Esophagus mucosa (tissue), 1 donor: Measurements from ENCODE around the gene CCDC85C. TPM values are rescaled to one million over a fixed set of nuclear protein-coding genes. Genes with fewer than 3 reads are reported as not detected.

ENCODE experiments used
- ATAC-seq: fragments of 200-7000 bp; cut with Tn5 transposase; one replicate; pipeline ENCODE4 v1.9.1; 2020
- total RNA-seq: library from RNA; stranded (reverse); gene quantifications from one replicate; pipeline ENCODE4 v1.2.4, GENCODE V29; 2023
- donor health status: DM: yes; HTN: yes; CAD: no.

The CCDC85C gene
- total RNA-seq, 1 donor from 2014 or later = 50.2 TPM

DNA sequence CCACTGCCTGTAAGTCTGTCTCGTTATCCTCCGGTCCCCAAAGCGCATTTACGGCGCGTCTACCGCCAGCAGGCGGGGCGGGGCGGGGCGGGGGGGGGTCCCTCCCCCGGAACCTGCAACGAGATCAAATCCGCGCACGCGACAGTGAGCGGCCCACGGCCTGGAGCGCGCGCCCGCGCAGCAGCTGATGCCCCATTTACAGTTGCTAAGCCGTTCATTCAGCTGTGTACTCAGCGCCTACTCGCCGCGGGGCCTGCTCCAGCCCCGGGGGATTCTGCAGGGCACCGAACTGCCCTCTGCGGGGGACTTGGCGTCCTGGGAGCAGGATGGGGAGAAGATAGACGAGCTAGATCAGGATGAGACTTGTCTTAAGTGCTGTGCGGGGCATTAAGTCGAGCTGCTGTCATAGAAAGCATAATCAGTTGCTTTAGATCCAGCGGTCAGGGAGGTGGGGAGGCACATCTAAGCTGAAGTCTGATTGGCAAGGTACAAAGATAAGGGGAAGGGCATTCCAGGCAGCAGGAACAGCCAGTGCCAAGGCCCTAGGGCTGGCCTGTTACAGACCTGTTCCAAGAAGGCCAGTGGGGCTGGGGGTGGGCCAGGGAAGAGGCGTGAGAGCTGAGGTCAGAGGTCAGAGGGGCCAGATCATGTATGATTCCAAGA, 1.4 kb upstream of the CCDC85C start:
- ATAC-seq = peak; percentile 7

DNA sequence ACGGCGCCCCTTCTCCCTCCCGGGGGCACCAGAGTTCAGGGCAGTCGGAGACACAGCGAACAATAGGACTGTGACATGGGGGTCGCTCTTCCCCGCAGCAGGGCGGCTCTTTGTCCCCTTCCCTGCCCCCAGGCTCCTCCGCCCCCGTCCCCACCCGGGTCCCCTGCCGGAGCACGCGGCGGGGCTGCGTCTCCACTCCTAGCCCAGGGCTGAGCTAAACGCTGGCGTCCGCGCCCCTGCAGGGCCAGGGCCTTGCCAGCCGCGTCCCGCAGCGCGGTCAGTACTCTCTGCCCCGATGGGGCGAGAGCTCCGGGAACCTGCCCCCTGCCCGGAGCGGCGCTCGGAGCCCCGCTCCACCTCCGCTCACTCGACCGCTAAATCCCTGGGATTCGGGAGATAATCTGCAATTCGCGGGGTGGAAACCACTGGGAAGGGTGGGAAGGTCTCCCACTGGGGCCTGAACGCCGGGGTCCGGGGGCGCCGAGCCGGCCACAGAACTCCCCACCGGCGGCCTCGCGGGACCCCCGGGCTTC, 825 bp upstream of the CCDC85C start:
- ATAC-seq = peak; percentile 31

DNA sequence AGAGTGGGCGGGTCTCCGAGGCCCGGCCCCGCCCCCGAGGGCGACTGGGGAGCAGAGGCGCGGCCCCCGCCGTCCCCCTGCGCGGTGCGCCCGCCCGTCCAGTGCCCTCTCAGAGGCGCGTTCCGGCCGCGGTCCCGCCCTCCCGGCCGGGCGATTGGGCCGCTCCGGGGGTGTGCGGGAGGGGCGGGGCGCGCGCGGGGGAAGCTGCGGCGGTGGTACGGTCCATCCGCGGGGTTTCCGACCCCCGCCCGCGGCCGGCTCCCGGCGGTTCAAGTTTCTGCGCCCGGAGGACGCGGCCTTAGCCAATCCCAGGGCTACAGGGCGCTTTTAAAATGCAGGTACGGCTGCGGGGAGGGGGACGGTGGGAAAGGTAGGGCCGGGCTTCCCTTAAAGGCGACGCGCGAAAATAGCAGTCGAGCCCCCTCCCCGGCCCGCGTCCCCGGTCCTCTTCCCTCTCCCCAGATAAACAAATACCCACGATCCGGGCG, 315 bp upstream of the CCDC85C start:
- ATAC-seq = peak; percentile 95

DNA sequence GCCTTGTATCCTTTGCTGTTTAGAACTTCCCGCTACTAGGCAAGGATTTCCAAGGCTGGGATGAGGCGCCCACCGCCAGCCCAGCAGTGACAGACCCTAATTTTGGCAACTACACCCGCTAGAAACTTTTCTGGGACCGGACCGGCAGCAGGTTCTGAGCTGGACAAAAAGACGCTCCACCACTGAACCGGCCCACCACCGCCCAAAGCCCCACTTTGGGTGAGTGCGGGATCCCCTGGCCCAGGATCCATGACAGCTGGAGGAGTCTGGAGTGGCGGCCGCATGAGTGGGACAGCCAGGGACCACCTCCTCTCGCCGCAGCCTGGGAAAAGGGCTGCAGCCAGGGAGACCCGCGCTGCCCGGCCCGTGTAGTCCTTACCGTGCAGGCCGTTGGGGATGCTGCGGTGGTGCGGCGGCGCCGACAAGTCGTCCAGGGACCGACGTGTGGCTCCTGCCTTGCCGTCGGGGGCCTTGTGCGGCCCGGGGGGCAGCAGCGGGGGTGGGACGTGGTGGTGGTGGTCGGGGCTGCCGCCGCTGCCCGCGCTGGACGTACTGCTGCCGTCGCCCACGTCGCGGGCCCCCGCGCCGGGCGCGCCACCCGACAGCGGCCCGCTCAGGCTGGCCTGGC, 1.1 kb downstream of the CCDC85C start:
- ATAC-seq = no peak

DNA sequence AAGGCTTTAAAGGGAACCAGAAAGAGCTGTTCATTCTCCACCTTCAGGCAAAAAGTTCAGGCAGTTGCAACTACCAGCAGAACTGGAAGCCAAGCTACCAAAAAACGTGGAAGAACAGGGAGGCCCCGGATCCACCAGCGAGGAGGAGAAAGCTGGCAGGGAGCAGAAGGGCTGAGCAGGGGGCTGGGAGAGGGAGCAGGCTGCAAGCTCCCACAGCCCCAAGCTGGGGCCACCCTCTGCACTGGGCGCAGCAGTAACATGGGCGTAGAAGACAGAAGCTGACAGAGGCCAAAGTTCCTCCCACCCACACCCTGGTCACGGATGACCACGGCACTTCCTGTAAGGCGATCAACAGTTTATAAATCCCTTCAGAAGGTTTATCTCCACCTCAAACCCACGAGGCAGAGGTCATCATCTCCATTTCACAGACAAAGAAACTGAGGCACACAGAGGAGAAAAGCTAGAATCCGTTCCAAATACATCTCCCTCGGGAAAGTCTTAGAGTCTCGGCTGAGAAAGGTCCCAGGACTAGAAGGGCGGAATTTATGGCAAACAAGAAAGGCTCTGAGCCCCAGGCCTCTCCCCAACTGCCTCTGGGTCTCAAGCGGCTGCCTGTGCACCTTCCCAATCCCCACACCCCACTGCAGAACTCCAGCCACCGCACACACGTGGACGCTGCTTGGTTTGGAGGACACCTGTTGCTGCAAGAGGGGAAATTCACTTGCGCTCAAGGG, 1.8 kb downstream of the CCDC85C start:
- no peak for ATAC-seq

DNA sequence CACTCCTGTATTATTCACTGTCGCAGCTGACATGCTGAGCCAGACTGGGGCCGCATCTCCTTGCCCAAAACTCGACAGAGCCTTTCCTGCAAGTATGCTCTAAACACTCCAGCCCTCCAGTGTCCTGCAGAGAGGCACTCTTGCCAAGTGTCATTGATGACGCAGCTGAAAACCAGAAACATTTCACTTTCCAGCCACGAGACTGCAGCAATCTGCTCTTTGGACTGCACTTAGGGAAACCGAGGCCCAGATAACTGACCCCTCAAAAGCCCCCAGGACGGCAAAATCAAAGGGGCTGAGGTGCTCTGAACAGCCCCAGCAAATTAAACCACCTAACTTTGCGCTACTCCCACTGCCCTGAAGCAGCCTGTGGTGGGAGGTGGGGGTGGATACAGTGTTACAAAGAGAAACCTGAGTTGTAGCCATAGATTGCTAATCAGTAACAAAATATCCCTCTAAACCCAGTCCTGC, 2.6 kb downstream of the CCDC85C start:
- ATAC-seq = no peak

DNA sequence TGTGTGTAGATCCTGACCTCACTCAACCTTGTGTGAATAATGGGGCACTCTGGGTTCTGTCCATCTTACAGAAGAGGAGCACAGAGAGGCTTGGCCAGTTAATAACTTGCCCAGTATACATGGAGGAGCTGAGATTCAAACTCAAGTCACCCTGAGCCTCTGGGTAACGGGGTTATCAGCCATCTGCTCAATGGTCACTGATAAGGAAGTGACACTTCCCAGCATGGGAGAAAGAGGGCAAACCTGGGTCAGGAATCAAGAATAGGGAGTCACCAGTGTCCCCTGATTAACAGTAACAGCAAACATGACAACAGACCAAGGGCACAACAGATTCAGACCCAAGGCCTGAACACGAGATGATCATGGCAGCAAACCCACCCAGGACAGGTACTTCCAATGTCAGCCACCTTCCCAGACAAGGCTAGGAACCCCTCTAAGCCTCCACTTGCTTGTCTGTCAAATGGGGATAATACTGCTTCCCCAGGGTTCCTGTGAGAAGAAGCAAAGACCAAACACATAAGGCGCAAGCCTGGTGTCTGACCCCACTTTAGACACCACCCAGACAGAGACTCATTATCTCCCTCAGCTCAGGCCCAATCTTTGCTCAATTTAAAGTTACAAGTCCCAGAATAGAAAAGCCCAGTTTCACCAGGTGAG, 3.6 kb downstream of the CCDC85C start:
- no peak for ATAC-seq

DNA sequence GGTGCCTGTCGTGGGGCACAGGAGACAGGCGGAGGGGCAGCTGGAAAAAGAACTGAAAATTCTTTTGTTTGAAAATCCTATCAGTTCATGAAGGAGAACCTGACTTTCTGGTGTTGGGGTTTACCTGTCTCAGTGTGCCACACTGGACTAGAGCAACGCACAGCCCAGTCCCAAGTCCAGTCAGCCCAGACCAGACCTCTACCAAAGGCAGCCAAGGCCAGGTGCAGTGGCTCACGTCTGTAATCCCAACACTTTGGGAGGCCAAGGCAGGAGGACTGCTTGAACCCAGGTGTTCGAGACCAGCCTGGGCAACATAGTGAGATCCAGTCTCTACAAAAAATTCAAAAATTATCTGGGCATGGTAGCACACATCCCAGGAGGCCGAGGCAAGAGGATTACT, 4.6 kb downstream of the CCDC85C start:
- no peak for ATAC-seq

DNA sequence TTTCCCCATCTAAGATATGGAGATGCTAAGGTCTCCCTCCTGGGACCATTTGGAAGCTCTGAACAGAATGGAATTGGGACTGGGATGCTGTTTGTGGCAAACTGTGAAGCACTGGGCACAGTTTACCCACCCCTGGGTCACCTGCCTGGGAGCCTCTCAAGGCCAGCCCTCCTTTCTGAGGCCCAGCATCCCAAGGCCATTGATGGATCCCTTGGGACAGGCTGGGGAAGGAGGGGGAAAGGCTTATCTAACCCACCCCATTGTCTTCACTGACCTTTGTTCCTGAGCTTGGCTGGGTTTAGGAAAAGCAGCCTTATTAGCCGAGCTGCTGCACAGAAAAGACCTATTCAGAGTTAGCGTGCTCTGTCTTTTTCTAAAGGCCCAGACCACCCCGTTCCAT, 5.2 kb downstream of the CCDC85C start:
- no peak for ATAC-seq

DNA sequence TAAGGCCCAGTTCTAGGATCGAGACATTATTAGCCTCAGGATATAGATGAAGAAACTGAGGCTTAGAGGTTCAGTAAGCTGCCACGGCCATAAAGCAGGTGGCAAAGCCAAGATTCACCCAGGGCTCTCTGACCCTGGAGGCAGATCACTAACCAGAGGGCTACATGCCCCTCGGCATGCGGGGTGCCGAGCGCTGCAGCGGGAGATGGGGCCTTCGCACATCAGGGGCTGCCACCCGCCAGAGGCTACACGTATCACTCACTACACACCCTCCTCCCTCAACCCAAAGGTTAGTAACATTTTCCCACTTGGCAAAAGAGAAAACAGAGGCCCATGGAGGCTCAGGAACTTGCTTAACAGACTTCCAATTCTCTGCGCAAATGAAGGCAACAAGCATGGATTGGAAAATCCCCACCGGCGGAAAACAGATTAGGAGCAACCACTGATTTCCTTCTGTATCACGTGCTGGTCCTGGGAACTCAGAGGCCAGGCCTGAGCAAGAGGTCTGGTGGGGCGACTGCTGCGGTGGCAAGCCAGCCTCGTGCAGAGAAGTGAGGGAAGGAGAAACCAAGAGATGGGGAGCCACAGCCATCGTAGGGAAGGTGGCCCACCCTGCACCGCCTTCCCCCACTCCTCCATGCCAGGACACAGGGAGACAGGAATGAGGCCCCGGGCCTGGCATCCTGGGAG, 6.0 kb downstream of the CCDC85C start:
- no peak for ATAC-seq

DNA sequence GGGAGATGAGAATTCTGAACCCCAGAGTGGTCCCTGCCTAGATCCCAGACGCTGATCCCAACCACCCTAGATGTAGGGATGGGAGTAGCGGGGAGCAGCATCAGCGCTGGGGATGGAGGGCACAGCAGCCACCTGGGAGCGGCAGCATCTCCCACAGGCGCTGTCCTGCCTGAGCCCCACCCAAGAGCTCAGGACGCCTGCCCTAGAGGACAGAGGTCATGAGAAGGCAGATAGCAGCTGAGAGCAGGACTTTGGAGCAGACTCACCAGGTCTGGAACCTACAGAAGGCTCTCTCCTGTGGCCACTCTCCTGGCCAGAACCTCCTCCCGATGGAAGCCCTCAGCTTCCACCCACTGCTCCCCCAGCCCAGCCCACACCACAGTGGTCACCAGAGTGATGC, 7.2 kb downstream of the CCDC85C start:
- no peak for ATAC-seq

DNA sequence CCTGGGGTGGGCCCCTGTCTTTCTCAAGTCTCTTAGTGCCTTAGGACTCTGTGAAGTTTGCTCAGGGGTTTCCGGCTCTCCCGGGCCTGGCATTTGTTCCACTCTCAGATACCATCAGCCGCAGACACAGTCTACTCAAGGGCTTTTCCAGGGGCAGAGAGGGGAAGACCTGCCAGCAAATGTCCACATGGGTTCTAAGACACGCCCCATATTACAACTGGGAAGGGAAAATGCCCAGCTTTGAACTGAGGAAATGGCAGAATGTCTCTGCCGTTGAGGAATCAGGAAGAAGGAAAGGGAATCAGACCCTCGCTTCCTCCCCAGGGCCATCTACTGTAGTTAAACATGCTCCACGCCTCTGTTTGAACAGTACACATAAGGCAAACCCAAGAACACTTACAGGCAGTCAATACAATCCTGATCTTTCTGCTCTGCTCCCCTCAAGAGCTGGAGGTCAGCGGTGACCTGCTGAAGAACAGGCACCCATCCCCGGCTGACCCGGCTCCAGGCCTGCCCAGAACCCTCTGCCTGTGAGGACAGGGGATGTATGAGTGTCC, 7.9 kb downstream of the CCDC85C start:
- peak; percentile 18 for ATAC-seq

DNA sequence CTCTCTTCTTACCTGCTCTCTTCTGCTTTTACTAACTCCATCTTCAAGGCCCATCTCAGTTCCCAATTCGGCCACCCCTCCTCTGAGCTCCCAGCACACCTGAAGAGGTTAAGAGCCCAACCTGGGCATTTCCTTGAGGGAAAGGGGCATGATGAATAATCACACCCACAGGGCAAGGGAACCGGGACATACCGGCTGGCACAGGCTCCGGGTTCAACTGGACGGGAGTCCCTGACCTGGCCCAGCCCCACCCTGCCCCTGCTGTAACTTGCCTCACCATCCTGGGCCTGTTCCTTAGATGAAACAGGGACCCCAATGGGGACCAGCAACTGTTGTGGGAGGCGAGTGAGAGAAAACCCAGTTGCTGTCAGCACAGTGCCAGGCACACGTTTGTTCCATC, 8.5 kb downstream of the CCDC85C start:
- no peak for ATAC-seq

DNA sequence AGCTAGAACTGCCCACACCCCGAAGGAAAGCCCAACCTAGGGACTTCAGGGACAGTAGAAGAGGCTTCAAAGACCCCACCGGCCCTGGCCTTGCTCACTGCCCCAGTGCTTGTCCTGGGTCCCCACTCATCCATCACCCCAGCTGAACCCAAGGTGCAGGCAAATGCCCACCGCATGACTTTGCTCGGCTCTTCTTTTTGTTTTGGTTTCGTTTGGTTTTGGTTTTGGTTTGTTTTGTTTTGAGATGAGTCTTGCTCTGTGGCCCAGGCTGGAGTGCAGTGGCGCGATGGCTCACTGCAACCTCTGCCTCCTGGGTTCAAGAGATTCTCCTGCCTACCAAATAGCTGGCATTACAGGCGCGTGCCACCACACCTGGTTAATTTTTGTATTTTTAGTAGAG, 9.0 kb downstream of the CCDC85C start:
- no peak for ATAC-seq

DNA sequence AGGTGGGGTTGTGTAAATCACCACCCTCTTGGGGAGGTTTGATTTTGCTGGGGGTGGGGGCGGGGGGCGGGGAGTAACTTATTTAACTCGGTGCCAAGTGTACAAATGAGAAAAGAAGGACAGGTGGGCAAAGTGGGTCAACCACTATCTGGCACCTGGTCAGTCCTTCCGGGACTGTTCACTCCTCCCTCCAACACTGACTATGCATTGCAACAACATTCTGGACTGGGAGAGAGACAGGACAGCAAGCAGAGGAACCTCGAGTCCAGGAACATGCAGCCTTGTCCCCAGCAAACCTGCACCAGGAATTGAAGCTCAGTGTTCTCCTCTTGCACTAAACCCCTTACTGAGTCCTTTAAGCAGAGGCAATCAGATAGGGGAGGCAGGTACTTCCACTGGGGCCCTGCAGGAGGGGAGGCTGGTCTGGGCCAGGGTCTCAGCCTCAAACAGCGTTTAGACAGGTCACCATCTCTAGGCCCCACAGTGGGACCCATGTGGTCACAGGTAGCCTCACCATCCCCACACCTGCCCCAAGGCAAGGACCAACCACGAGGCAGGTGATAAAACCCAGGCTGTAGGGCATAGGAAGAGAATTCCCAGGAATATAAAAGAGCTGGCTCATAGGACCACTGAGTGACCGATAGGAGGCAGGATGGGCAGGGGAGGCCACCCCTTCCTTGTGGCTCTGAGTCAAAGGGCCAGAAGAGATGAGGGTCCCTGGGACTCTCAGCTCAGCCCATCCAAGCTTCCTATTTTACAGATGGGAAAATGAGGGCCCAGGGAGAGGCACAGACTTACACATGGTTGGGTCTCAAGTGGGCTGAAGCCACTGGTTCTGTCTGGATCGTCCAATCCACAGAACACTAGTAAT, 9.8 kb downstream of the CCDC85C start:
- no peak for ATAC-seq

DNA sequence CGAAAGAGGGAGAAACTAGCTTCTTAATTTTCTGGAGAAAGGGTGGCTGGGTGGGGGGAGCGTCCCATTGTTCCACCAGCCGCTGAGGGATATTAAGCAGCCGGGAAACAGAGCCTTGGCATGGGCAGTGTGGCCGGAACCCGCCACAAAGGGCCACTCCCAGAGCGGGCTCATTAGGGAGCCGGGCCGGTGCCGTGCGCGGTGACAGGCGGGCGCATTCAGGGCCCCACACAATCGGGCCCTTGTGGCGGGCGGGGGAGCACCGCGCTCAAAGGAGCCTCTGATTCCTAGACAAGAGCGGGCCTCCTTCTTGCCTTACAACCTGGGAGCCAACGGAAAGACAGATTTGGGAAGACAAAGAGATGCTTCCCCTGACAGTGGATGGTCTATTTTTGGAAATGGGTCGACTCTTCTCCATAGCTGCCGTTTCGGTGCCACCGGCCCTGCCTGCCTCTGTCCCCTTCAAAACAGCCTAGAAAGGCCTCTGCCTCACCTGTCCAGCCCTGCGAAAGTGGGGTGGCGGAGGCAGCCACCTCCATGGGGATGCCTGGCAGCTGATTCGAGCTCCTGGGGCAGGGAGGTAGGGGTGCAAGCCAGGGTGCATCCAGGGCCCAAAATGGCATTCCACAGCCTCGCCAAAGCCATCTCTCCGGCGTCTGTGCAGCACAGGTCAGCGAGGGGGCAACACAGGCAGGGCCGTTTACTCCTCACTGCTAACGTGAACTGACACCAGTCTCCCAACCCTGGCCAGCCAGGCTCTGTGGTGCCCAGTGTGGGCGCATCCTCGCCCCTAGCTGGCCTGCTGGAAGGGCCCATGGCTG, 10.9 kb downstream of the CCDC85C start:
- no peak for ATAC-seq

DNA sequence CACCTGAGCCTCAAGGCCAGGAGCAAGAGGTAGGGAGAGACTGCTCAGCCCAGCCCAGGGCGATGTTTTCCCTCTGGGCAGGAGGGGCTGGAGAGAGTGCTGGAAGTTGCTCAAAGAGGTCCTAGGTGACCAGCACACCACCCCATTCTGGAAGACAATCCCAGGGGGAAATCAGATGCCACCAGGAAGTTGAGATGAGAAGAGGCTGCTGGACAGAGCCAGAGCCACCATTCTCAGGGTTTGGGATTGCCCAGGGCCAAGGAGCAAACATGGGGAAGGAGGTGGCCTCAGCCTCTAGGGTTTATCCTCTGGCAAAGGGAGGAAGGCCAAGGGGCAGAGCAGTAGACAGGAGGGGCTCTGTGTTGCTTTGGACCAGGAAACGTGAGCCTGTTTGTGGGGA, 11.6 kb downstream of the CCDC85C start:
- no peak for ATAC-seq

DNA sequence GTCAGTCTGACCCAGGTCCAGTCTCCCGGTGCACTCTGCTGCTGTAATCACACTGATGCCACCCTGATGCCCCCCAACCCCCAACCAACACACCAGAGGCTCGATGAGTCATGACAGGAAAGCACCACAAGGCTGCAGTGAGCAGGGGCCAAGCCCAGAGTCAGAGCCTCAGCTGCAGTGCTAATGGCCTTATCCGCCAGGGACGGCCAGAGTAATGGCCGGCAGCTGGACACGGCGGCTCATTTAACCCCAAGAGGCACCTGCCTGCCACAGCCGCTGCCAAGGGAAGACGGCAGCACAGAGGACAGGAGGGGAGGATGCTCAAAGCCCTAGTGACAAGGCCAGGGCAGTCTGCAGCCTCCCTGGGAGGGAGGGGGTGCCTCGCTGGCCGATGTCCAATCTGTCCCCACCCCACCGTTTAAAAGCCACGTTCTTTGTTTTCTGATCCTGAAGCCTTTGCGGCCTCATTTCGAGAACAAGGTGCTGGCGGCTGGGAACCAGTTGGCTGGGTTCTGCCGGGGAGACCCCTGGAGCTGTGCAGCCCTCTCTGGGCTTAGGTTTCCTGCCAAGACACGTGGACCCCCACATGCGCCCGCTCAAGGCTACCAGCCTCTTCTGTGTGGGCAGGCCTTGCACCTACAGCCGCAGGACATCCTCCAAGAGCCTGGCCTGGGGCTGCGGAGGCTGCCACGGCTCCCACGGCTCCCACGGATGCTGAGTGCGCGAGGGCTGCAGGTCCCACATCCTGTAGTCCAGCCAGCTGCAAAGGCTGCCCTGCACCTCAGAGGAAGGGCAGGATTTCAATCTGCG, 13.1 kb downstream of the CCDC85C start:
- peak; percentile 16 for ATAC-seq
